HepG2 (cell line): Measurements from ENCODE around the gene TNIP1. TPM values are rescaled to one million over a fixed set of nuclear protein-coding genes. Genes with fewer than 3 reads are reported as not detected.

ENCODE experiments used
- CREM ChIP-seq, 2 experiments: sonication (generic) in 1 of 2; formaldehyde crosslinking in 1 of 2; IDR thresholded peaks; 2 replicates each; pipeline versions ENCODE4 v1.4.0 to v1.6.1; 2016 to 2020; ENCODE audit warnings: antibody characterized with exemption in 1 of 2, mild to moderate bottlenecking in 1 of 2, missing genetic modification reagents in 1 of 2
- DMTF1 ChIP-seq: sonication (generic); formaldehyde crosslinking; IDR thresholded peaks from 2 replicates; pipeline ENCODE4 v1.4.0; 2020; ENCODE audit warnings: mild to moderate bottlenecking, missing genetic modification reagents
- FOSL2 ChIP-seq: sonication (generic); formaldehyde crosslinking; IDR thresholded peaks from 2 replicates; pipeline ENCODE4 v1.4.0; 2020; ENCODE audit warnings: missing genetic modification reagents
- HNF4A ChIP-seq: sonication (generic); formaldehyde crosslinking; IDR thresholded peaks from 2 replicates; pipeline ENCODE4 v1.4.0; 2020; ENCODE audit warnings: missing genetic modification reagents
- POLR2AphosphoS5 ChIP-seq: IDR thresholded peaks from 2 replicates; pipeline ENCODE4 v1.6.1; 2012; ENCODE audit warnings: low read depth, low read length
- ZNF431 ChIP-seq: sonication (generic); formaldehyde crosslinking; IDR thresholded peaks from 2 replicates; pipeline ENCODE4 v1.9.0; 2022; ENCODE audit warnings: missing genetic modification reagents, low read depth, mild to moderate bottlenecking, borderline replicate concordance
- ZNF563 ChIP-seq: sonication (generic); formaldehyde crosslinking; IDR thresholded peaks from 2 replicates; pipeline ENCODE4 v1.8.0; 2022; ENCODE audit warnings: mild to moderate bottlenecking, moderate library complexity, missing genetic modification reagents
- ZNF616 ChIP-seq: sonication (generic); formaldehyde crosslinking; IDR thresholded peaks from 2 replicates; pipeline ENCODE4 v1.5.0; 2020; ENCODE audit warnings: low read depth, mild to moderate bottlenecking, missing genetic modification reagents
- ZNF75D ChIP-seq: sonication (generic); formaldehyde crosslinking; IDR thresholded peaks from 2 replicates; pipeline ENCODE4 v1.8.1; 2023; ENCODE audit warnings: missing genetic modification reagents, mild to moderate bottlenecking, borderline replicate concordance
- ZNF83 ChIP-seq: sonication (generic); formaldehyde crosslinking; IDR thresholded peaks from 2 replicates; pipeline ENCODE4 v1.4.0; 2020; ENCODE audit warnings: missing genetic modification reagents, mild to moderate bottlenecking, borderline replicate concordance
- ZSCAN30 ChIP-seq: sonication (generic); formaldehyde crosslinking; IDR thresholded peaks from 2 replicates; pipeline ENCODE4 v1.5.0; 2020; ENCODE audit warnings: mild to moderate bottlenecking, missing genetic modification reagents
- polyA plus RNA-seq, 8 experiments: library from polyadenylated mRNA; depleted of rRNA in 3 of 8; stranded (reverse) in 7 of 8; unstranded in 1 of 8; fragments of >200 nt; fragmentation: Illumina TruSeq in 4 of 8; extraction: Trizol in 4 of 8; gene quantifications; 2 replicates each; pipeline versions ENCODE4 v1.2.1 to v1.2.3, GENCODE V29; 2011 to 2016; ENCODE audit warnings: low read depth in 4 of 8, missing spikeins in 1 of 8, mixed read lengths in 1 of 8; ENCODE audit not compliant: insufficient read depth in 1 of 8
- total RNA-seq, 5 experiments: library from RNA; depleted of rRNA; stranded (reverse); fragments of >200 nt; fragmentation: Illumina TruSeq; extraction: Trizol; gene quantifications; 2 replicates each; pipeline ENCODE4 v1.2.3, GENCODE V29; 2016; ENCODE audit warnings: low read depth in 1 of 5

TNIP1 gene
- total and polyA plus RNA-seq, 2 of the 13 experiments (the other 11 are each of a cell fraction or from before 2014, with no cell fraction given): 26.2 to 45.9 TPM

GRCh38 chr5:151118913-151119575 is 38.2 kb upstream of the TNIP1 start (continued):
- no peak for TF ChIP-seq ZNF431 (CRISPR knock-in tag)
- TF ChIP-seq HNF4A (CRISPR knock-in tag): no peak
- no peak for TF ChIP-seq CREM (IDR thresholded peaks at IDR 0.05)
- TF ChIP-seq CREM (CRISPR knock-in tag; IDR thresholded peaks at IDR 0.05): no peak
- no peak for TF ChIP-seq POLR2AphosphoS5
- TF ChIP-seq DMTF1 (CRISPR knock-in tag): no peak
- no peak for TF ChIP-seq FOSL2
- no peak for TF ChIP-seq ZSCAN30 (CRISPR knock-in tag)
- TF ChIP-seq ZNF563 (CRISPR knock-in tag): no peak
- TF ChIP-seq ZNF75D: no peak
- no peak for TF ChIP-seq ZNF83 (CRISPR knock-in tag)
- no peak for TF ChIP-seq ZNF616 (CRISPR knock-in tag)
- TF ChIP-seq, all 625 proteins: peak for 0
